CD4-positive, alpha-beta T cell treated with Interleukin-4 for 4 hours (primary cell): Measurements from ENCODE around the gene TBPL1.
"Not testable (repeated sequence)": the region's sequence is repeated elsewhere in the genome, so short reads cannot be mapped to it uniquely, and the experiment has no call there.

ENCODE experiments used
- DNase-seq: peaks from one replicate; pipeline ENCODE4 v3.0.0-alpha.2; 2020

Gene TBPL1

GRCh38 chr6:133977983-133978895 is 25.2 kb downstream of the TBPL1 start:
- DNase-seq = no peak

GRCh38 chr6:133978896-133979240 is 25.8 kb downstream of the TBPL1 start:
- no peak for DNase-seq

DNA sequence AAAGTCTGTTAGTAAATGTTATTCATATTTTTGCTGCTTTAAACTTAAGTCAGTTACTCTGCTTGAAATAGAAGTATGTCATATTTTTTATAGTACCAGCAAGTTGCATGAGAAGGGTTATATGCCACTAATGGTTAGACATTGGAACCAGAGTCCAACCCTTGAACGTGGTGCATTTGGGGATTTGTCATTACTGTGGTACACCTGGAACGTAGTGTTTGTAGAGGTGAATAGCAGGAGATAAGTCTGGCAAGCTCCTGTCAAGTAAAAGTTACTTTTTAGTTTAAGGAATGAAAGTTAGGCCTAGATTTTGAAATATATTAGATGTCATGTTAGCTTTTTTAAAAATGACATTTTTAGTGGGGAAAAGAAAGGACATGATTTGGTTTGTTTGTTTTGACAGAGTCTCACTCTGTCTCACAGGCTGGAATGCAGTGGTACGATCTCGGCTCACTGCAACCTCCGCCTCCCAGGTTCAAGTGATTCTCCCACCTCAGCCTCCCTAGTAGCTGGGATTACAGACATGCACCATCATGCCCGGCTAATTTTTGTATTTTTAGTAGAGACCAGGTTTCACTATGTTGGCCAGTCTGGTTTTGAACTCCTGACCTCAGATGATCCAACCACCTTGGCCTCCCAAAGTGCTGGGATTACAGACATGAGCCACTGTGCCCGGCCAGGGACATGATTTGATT is 26.4 kb downstream of the TBPL1 start:
- DNase-seq = not testable (repeated sequence)

- DNase-seq = no peak
Observed at GRCh38 chr6:133980168-133980567, 27.1 kb downstream of the TBPL1 start.

GRCh38 chr6:133983099-133983939 is 30.3 kb downstream of the TBPL1 start:
- peak; percentile 44 for DNase-seq

DNA sequence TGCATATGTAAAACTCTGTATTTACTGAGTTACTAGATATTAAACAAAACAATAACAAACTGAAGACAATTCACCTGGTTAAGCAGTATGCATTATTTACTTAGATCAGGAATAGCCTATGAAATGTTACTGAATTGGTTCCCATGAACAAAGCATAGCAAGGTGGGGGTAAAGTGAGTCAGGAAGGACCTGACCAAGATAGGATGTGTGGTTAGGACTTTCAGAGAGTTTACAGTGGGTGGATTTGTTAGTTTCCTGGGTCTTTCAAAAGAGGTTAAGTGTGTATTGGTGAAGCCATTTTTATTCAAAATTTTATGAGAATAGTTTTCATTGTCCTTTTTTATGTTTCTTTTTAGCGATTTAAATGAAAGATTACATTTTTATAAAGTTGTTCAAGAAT is 32.9 kb downstream of the TBPL1 start:
- DNase-seq = no peak

GRCh38 chr6:133986942-133987341 is 33.9 kb downstream of the TBPL1 start:
- no peak for DNase-seq

DNA sequence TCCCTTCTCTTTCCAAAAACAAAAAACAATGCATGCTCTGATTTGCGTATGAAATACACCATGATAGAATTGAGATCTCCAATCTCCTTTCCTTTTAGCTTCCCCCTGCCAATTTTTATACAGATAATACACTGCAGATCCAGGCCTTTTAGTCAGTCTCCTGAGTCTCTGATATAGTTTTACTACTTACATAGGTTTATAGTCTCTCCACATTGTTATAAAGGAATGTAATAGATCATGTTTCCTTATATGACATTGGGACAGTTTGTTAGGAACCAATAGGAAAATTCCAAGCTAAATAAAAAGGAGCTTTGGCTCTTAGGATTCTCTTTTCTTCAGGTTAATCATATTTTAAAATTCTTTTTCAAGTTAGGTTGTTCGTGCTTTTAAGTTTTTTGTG is 36.5 kb downstream of the TBPL1 start:
- no peak for DNase-seq

GRCh38 chr6:133990321-133990720 is 37.3 kb downstream of the TBPL1 start:
- DNase-seq = no peak

DNA sequence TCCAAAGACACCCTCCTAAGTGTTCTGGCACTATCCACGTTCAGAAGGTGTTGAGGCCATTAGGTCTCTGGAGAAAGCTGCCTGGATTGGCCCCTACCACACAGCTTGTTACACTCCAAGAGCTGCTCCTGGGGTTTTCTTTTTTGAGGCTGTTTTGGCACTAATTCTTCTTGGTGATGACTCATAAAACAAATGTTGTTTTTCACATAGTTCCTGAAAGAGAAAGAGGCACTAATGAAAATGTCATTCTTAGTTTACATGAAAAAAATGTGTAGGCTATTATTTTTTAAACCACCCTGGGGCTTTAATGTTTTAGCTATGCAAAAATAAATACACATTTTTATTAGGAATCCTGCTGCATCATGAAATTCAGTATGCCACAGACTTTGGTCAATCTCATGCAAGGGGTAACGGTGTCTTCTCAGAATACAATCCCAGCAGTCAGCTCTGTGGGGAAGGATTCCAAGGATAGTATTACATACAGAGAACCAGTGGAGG is 38.1 kb downstream of the TBPL1 start:
- no peak for DNase-seq

GRCh38 chr6:133992992-133993680 is 40.1 kb downstream of the TBPL1 start:
- no peak for DNase-seq

DNA sequence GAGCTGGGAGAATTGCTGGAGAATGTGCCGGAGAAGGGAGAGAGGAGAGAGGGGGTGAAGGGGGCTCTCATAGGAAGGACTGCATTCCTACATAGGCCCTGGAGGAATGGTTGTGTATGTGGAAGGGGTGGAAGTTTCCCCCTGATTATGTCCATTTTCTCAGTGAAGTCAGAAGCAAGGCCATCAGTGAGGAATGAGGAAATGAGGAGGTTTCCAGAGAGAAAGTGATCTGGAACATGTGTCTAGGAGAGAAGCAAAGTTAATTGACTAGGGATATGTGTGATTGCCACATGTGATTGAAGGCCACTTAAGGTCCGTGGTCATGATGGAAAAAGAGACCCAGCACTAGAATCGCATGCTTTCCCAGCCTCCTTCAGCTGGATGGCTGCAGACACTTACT is 42.3 kb downstream of the TBPL1 start:
- DNase-seq = no peak

DNA sequence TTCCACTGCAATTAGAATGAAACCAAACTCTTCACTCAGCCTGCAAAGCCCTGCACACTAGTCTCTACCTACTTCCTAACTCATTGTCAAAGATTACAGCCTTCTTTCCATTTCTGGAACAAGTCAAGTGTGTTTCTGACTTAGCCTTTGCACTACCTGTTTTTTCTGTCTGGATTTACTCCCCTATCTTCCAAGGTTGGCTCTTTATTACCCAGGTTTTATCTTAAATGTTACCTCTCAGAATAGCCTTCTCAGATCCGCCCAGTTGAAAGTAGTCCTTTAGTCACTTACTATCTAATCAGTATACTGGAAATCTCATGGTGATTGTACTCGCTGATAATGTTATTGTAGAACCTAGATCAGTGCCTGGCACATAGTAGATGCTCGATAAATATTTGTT is 42.7 kb downstream of the TBPL1 start:
- no peak for DNase-seq

- DNase-seq = no peak
Observed at GRCh38 chr6:133997267-133997666, 44.2 kb downstream of the TBPL1 start.

DNA sequence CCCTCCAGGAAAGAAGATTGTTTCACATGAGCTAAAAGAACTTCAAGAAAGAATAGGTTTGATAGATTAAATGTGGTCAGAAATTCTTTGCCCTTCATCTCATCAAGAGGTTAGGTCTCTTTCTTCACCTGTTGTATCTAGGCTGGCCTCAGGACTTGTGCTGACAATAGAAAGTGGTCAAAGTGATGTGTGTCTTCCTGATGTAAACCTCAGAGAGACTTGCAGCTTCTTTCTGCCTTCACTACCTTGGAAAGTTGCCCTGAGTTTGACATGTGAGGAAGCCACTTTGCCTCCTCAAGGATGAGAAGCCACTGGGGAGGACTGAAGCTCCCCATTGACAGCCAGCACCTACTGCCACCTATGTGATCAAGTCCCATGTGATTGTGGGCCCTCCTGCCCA is 46.3 kb downstream of the TBPL1 start:
- DNase-seq = no peak

- no peak for DNase-seq
Observed at GRCh38 chr6:134000443-134000842, 47.4 kb downstream of the TBPL1 start.

- no peak for DNase-seq
Observed at GRCh38 chr6:134002821-134003220, 49.8 kb downstream of the TBPL1 start.

DNA sequence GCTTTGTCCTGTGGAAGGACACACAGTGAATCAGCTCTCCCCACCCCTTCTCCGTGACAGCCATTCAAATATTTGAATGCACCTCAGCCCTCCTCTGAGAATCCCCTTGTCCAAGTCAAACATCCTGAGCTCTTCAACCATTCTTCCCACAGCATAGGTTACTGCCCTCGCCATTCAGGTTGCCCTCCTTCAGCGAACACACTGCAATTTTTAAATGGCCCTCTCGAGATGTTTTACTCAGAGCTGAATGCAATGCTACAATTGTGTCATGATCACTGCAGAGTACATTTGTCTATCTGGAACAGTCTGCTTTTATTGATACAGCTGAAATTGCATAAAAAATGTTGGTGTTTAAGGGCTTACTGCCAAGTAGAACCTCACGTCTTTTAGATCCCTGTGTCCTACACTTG is 50.5 kb downstream of the TBPL1 start:
- DNase-seq = no peak

DNA sequence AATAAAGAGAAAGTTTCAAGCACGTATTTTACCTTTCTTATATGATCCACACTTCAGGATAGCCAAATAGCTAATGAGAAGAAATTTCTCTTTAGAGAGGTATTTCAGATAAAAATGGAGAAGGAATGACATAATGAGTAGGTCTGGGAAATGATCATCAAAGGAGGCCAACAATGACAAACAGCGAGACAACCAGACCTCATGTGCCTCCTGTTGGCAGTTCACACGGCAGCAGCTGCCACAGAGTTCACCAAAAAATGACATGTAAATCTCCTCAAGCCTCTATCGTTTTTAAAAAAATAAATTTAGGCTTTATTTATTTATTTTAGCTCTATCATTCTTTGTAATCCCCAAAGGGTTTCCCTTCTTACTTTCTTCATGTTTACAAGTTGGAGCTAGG is 51.7 kb downstream of the TBPL1 start:
- no peak for DNase-seq

DNA sequence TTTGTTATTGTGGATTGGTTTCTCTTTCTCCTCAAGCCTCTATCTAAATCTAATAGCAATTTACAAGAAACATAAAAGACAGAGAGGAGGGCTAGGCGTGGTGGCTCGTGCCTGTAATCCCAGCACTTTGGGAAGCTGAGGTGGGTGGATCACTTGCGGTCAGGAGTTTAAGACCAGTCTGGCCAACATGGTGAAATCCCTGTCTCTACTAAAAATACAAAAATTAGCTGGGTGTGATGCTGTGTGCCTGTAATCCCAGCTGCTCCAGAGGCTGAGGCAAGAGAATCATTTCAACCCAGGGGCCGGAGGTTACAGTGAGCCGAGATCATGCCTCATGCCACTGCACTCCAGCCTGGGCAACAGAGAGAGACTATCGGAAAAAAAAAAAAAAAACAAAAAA is 52.8 kb downstream of the TBPL1 start:
- no peak for DNase-seq

GRCh38 chr6:134007077-134007476 is 54.1 kb downstream of the TBPL1 start:
- no peak for DNase-seq

DNA sequence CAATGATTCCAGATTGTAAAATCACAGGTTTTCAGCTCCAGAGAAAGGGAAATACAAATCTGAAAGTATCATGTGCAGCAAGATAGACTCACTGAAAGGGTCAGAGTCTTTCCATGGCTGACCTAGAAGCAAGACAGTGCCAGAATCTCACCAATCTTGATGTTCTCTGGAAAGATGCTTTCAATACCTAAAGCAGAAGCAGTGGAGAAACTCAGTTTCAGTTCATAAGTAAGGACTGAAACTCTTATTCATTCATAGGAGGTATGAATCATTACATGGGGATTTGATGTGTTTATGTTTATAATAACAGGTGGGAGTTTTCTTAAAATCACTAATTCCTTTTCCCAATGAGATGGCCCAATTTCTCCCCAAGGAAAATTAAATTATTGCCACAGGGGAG is 56.9 kb downstream of the TBPL1 start:
- DNase-seq = no peak

DNA sequence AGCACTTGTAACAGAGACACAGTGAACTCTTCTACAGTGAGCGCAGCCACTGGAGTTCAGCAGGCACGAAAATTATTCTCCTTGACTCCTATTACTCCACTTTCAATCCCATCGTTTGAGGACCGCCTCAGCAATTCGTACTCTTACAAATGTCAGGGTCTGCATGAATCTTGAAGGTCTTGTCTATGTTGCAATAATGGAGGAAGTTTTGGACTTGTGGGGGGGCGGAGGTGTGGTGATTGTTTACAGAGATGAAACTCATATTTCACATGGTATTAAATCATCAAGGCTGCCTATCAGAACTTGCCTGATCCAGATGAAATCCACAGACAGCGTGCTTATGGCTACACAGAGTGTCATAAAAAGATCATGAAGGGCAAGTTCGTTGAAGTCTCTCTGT is 57.4 kb downstream of the TBPL1 start:
- no peak for DNase-seq
